Islet of Langerhans (tissue), 1 donor: ENCODE results near the gene LYZL4.

ENCODE experiments used
- FAIRE-seq: peaks from one replicate; lab custom pipeline; 2011; peaks lifted over from hg19 to GRCh38; lab: Jason Lieb, UNC

LYZL4 gene, protein sequence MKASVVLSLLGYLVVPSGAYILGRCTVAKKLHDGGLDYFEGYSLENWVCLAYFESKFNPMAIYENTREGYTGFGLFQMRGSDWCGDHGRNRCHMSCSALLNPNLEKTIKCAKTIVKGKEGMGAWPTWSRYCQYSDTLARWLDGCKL

DNA sequence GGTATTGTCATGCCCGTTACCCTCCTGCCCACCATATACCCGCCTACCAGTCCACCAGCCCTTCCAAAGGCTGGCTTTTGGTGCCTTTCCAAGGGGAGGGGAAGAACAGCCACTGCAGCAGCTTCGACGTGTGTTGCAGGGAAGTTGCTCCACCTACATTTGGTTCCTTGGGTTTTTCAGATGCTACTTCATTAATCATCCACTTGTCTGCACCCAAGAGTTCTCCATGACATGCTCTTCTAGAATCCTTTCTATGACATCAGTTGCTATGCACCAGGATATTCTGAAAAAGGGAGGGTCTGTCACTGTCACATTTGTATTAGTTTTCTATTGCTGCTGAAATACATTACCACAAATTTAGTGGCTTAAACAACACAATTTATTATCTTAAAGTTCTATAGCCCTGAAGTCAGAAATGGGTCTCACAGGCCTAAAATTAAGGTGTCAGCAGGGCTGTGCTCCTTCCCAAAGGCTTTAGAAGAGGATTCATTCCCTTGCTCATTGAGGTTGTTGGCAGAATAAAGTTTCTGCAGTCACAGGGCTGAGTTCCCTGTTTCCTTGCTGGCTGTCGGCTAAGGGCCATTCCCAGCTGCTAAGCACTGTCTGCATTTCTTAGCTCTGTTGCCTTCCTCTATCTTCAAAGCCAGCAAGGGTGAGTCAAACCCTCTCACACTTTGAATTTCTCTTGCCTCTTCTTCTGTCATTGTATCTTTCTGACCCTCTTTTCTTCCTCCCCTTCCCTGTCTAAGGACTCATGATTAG is at the start of gene LYZL4:
TSS of gene LYZL4 (minus strand) at position 241 of the 762 bp plus-strand sequence. CDS start 3,359 bp downstream, outside the sequence.
- FAIRE-seq: no peak

DNA sequence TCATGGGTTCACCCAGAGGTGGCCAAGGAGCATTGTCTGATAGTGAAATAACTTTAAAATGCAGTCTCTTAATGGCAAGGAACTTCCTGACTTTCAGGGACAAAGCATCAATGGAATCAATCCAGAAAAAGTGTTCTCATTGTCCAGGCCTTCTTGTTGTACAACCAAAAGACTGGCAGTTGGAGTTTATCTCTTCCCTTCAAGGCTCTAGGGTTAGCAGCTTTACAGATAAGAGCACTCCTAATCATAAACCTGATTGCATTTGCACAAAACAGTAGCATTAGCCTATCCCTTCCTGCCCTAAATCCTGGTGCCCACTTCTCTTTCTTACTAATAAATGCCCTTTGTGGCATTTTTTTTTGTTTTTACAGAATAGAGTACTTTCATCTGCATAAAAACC is 48.7 kb upstream of the LYZL4 start:
- no peak for FAIRE-seq

DNA sequence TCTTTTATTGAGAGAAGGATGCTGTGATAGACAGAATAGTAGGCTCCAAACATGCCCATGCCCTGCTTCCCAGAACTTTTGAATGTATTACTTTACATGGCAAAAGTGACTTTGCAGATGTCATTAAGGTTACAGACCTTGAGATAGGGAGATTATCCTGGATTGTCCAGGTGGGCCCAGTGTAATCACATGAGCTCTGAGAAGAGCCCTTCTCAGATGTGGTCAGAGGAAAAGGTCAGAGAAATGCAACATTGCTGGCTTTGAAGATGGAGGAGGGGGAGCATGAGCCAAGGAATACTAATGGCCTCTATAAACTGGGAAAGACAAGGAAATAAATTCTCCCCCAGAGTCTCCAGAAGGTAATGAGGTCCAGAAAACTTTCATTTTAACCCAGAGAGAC is 45.8 kb upstream of the LYZL4 start:
- no peak for FAIRE-seq

DNA sequence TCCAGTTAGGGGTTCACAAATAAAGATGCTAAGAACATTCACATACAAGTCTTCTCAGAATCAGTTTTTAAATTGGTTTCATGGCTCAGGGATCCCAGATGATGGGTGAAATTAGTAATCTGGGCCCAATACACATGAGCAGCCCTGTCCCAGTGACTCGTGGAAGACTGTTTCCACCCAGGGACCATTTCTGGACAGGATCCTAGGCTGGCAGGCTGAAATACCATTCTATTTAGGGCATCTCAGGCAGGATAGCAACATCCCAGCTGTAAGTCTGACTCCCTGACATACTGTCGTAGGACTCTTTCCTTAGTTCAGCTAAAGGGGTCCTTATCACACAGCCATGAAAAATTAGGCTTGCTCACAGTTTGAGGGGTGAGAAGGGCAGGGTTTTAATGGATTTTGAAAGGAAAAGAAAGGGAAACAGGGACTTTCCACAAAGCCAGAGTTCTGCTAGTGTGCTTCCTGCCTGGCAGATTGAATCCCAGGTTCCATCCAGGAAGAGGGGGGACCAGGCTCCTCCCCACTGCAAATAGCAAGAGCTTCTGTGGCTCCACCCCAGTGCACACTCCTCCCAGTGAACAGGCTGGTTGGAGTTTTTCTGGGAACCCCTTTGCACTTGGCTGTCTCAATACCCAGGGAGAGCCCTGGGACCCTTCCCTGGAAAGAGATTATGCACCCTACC is 41.3 kb upstream of the LYZL4 start:
- no peak for FAIRE-seq

DNA sequence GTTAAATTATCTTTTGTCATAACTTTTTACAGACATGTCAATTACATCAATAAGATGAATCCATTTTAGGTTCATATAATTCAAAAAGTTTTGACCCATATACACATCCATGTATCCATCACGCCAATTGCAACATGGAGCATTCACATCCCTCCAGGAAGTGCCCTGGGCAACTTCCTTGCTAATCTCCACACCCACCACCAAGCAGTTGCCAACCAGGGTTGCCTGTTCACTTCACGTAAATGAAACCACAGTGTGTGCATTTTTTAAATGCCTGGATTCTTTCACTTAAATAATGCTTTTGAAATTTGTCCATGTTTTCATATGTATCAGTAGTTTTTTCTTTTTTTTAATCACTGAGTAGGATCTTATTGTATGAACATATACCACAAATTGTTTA is 40.7 kb upstream of the LYZL4 start:
- FAIRE-seq: no peak

DNA sequence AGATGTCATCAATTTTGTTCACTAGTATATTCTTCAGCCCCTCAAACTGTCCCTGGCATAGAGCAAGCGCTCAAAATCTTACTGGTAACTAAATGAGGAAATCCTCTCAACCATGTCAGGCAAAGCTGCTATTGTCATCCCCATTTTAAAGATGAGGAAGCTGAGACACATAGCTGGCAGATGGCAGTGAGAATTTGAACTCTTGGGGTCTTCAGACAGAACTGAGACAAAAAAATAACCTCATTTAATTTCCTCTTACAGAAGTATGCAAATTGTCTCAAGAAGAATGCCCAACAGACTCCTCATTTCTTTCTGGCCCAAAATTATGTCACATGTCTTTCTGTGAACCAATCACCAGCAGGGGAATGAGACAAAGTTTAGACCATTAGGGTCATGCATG is 40.2 kb upstream of the LYZL4 start:
- FAIRE-seq: no peak

DNA sequence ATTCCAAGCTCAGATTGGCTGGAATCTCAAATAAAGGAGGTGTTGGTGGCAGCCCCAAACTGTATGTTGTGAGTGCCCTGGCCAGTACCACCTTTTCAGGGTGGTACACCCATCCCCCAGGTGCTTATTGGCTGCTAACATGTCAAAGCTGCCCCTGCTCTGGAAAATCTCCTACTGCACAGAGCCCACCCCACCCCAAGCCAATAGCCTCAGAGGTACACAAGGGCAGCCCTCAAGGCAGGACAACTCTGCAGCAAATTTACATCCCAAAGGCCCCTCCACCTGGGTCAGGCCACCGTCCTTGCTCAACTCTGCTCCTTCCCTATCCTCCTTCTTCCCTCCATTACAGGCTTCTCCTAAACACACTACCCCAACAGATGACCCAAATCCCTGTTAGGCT is 37.1 kb upstream of the LYZL4 start:
- FAIRE-seq: no peak

DNA sequence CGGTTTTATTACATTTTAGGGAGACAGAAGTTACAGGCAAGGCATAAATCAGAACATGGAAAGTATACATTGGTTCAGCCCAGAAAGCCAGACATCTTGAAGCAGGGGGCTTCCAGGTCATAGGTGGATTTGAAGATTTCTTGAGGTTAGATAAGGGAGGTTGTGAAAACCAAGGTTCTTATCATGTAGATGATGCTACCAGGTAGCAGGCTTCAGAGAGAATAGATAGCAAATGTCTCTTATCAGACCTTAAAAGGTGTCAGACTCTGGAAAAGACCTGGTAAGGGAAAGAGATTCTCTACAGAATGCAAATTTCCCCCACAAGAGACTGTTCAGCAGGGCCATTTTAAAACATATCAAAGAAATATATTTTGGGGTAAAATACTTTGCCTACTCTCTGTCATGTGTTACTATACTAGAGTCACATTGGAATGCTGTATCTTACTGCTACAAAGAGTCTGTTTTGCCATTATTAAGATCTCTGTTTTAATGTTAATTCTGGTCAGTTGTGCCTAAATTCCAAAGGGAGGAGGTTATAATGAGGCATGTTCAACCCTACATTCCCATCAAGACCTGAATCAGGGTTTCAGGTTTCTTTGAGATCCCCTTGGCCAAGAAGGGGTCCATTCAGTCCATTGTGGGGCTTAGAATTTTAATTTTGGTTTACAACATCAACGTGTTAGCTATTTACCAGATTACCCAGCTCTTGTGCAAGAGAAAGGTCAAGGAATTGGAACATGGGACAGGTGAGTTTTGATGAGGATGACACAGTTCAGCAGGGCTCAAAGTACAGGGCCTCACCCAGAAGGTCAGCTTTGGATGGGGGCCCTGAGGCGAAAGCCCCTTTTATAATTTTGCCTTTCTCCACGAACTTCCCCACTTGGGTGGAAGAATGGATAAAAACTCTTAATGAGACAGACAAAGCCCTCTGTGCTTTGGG is 36.0 kb upstream of the LYZL4 start:
- no peak for FAIRE-seq

DNA sequence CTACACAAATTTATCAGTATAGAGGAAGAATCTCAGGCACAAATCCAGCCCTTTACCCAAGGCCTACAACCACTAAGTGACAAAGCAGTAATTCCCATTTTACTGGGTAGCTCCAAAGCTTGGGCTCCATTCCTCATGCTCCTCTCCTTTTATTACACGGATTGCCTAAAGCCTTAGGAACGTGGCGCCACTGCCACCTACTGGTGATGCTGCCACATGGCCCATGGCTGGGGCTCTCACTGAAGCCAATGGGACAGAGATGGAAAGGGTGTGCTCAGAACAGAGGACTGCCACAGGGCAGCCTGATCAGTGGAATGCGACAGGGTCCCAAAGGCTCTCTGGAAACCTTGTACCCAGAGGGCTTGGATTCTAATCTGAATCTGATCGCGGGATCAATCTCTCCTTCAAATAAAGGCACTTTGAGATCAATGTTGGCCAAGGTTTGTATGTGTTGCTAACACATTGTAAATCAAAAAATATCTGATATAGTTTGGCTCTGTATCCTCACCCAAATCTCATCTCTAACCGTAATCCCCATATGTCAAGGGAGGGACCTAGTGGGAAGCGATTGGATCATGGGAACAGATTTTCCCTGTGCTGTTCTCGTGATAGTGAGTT is 33.5 kb upstream of the LYZL4 start:
- no peak for FAIRE-seq

DNA sequence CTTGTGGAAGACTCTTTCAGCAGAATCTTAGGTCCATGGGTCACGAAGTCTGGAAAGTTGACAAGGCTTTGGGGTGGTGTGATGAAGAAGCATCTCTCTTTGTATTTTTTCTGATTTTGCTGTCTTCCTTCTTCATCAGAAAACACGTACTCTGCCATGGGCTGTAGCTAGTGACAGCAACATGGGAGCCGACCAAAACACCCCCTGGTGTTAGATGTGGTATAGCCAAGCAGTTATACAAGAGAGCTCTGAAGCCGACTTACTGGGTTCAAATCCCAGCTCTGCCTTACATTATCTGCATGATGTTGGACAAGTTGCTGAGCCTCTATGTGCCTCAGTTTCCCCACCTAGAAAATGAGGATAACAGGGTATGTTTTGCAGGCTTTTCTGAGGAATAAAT is 32.9 kb upstream of the LYZL4 start:
- FAIRE-seq: no peak

DNA sequence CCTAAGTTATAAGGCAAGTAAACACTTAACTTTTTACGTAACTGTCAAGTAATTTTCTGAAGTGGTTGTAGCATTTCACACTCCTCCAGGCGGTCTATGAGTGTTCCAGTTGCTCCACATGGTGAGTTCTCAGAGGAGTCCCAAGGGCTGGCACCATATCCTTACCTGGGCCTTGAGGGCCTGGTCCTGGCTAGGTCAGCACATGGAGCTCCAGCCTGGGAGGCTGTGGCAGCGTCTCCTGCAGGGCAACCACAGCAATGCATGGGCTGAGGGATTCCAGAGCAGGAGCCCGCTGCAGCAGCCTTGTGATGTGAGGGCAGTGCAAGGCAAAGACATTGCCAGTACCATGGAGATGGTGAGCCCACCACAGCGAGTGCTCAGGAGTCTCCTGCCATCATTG is 32.2 kb upstream of the LYZL4 start:
- FAIRE-seq: no peak

DNA sequence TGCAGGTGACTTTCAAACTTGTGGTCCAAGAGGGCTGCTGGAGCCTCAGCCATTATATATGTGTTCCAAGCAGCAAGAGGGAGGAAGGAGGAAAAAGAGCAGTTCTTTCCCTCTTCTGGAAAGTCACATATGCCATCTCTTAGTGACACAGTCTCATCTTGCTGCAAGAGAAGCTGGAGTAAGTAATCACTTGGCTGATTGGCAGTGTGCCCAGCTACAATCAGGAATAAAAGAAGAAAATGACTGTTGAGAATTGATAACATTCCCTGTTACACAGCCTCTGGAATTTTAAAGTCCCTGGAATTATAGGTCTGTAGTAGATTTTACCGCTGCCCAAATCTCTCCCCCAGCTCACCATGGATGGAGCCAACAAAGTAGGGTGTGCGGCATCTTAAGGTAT is 31.4 kb upstream of the LYZL4 start:
- FAIRE-seq: no peak

DNA sequence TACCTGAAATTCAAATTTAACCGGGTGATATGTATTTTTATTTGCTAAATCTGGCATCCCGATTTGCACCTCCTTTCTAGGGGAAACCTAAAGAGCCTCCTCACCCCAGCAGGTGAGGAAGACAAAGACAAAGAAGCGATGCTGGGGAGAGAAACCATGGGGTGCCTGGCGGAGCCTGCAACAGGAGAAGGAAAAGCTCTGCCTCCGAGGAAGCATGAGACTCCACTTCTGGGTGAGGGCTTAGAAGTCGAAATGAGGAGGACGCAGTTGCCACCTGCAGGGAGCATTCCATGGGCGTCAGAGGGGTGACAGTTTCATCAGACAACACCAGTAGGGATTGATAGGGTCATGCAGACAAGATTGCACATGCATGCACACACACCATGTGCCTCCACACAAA is 30.5 kb upstream of the LYZL4 start:
- FAIRE-seq: no peak

DNA sequence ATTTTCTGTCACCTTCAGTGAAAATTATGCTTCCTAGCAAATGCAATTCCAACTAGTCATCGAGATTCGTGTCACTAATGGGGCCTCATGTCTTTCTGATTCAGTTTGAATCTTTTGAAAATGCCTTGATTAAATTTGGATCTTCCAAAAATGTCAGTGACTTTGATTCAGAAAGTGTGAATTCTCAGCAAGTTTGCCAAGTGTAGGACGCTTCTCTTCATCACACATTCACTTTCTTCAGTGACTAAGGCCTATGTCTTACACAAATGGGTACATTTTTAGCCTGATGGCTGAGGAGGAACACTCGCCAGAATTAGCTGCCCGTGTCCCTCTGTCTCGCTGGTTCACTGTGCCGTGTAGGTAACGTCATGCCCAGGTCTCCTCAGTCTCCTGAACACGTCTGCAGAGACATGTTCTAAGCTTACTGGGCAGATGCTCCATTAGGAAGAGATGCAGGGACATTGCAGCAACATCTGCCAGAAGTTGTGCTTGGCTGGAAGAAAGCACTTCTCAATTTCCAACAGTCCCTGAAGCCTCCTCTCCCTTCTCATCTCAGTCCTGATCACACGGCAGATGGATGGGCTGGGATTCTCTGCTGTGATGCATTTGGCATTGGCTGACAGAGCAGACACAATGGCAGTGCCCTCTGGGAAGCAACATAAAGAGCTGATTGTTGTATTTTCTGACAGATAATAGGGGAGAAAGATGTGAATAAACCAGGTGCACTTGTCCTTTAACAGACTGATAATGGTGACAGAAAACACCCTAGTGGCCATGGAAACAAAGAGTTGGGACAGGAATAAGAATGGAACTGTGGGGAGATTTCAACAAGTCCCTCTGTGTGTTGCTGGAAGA is 29.1 kb upstream of the LYZL4 start:
- no peak for FAIRE-seq

DNA sequence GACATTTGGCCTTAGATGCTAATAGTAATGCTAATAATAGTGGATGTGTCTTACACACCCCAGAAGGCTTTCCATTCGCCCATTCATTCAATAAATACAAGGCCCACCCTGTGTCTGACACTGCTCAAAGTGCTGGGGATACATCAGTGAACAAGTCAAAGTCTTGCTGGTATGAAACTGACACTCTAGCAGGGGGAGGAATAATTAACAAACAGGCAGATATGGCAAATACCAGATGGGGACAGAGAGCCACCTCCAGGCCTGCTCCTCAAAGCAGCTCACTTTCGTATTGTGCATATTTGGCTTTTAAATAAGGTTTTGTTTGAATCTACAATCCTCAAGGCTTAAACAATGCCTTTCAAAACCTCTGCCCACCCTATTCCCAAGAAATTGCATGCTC is 28.3 kb upstream of the LYZL4 start:
- FAIRE-seq: no peak

DNA sequence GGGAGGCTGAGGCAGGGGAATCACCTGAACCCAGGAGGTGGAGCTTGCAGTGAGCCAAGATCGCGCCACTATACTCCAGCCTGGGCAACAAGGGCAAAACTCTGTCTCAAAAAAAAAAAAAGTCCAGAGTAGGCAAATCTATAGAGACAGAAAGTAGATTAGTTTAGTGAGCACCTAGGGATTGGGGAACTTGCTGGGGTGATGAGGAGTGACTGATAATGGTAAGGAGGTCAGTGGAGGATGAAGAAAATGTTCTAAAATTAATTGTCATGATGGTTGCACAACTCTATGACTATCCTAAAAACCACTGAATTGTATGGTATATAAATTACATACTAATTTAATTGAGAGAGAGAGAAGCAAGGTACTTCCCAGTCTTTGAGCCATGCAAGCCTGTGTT is 27.8 kb upstream of the LYZL4 start:
- no peak for FAIRE-seq

DNA sequence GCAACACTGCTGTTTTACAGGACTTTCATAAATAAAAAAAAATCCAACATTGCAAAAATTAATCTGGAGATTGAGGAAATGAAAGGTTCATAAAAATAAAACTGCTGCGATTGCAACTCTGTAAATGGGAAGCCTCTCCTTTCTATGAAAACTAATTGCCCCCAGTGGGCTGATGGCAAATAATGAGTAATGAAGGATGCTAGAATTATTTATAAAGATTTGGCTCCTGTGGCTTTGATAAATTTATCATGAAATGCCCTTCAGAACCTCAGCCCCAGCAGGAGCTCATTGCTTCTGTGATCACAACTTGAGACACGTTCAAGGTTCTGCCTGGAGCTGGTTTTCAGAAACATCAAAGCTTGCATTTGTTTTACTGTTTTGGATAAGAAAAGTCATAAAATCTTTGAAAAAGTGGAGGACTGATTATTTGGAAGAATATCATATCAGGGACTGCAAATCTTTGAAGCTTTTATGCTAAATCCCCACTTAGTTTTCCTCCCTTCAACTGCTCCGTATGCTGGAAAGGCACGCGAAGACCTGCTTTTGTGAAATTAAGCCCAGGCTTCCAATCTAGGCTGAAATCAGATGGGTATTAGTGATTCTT is 24.5 kb upstream of the LYZL4 start:
- no peak for FAIRE-seq

DNA sequence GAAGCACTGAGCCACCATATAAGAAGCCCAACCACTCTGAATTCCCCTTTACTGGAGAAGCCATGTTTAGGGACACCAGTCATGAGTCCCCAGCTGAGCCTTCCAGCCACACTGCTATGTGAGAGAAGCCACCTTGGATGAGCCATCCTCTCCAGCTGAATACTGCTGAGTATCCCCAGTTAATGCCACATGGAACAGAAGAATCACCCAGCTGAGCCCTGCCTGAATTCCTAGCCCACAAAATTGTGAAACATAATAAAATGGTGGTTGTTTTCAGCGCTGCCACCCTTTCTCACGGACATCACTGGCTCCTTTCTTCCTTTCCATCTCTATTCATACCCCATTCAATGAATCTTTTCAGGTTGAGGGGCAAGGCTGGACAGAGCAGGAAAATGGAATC is 22.1 kb upstream of the LYZL4 start:
- FAIRE-seq: no peak

DNA sequence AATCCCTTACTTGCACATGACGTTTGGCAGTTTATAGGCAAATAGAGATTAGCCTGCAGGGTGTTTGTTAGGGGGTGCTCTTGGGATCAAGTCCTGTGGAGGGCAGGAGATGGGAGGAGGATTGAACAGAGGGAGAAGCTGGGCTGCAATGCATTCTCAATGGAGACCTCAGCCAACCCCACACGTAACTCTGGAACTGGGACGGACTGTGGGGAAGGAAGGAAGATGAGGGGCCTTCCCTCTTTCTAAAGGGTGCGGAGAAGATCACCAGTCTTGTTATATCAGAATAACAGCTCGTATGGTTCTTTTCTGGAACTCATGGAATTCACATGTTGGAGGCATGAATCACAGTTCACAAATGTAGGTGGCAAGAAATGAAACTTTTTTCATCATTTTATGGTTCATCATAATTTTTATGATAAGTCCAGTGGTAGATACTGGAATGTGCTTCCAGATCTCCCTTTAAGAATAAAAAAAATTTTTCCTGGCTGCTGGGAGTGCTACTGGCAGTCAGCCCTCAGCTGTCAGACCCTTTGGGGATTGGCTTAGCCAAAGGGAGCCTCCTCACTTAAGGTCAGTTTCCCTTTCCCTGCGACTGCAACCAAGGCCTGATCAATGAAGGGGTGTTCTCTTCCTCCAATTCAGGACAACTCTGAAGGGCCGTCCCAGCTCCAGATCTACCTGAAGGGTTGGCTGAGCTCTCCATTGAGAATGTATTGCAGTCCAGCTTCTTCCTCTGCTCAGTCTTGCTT is 20.5 kb upstream of the LYZL4 start:
- FAIRE-seq: no peak

DNA sequence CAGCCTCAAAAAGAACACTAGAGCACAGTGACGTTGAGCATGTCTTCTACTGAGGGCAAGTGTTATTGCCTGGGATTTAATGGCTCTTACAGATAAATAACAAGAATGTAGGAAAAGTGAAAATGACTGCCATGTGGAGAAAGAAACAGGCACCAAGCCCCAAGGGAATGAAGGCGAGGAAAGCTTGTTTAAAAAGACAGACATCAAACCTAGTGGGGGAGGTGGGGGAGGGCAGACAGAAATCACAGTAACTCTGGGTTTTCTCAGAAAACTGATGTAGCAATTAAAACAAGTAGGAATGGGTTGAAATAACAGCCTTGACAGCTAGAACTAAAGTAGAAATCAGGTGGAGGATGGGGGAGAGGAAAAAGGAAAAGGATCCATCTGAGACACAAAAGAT is 18.4 kb upstream of the LYZL4 start:
- no peak for FAIRE-seq
